Fibroblast of skin of scalp (primary cell): ENCODE data around the gene TCEAL5. TPM values are rescaled to one million over a fixed set of nuclear protein-coding genes. Genes with fewer than 3 reads are reported as not detected.
"Not testable (repeated sequence)": the region's sequence is repeated elsewhere in the genome, so short reads cannot be mapped to it uniquely, and the experiment has no call there.

ENCODE experiments used
- DNase-seq: peaks from one replicate; pipeline ENCODE4 v3.0.0-alpha.2; 2013
- polyA plus RNA-seq, 2 experiments: library from polyadenylated mRNA; unstranded; fragments of 120-200 nt; gene quantifications; one replicate each; pipeline ENCODE4 v1.2.1, GENCODE V29; 2013; ENCODE audit not compliant: insufficient read length in 2 of 2

TCEAL5 gene, protein sequence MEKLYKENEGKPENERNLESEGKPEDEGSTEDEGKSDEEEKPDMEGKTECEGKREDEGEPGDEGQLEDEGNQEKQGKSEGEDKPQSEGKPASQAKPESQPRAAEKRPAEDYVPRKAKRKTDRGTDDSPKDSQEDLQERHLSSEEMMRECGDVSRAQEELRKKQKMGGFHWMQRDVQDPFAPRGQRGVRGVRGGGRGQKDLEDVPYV
- not detected for polyA plus RNA-seq (2013, experiment 1 of 2; ENCODE audit: insufficient read length)
- polyA plus RNA-seq (2013, experiment 2 of 2; ENCODE audit: insufficient read length) = 0.25 TPM

DNA sequence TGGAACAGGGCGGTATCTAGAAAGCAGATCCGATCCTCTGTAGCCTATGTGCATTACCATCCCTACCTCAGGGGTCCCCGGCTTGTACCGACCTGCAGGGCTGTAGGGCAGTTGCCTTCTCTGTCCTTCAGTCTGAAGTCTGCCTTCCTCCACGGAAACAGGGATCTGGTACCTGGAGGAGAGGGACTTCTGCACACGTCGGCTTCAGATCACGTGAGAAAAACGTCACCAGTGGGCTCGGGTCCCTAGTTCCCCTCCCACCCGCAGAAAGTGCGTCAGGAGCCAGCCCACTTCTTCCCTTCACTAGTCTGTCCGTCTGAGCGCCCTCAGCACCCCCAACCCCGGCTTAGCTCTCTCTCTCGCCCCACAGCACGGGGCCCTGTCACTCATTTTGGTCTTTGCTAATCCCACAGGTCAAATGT, at the start of gene TCEAL5:
TSS of gene TCEAL5 (minus strand) at position 170 of the 422 bp plus-strand sequence. CDS start 2,187 bp downstream, outside the sequence.
- no peak for DNase-seq

DNA sequence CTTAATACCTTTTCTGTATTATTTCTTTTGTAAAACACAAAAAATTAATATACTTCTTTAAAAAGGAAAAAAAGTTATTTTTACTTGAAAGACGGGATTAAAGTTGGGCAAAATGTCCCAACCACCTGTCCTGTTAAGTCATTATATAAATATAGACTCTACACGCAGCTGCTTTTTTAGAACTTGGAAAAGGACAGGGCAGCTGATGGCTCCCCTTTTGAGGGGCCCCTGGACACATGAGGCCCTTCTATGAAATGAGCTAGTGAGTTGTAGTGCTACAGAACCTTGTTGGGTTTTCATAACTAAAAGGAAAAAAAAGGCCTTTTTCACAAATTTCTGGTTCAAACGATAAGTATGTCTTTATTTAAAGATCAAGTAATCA, 34.8 kb upstream of the TCEAL5 start:
- DNase-seq = no peak

DNA sequence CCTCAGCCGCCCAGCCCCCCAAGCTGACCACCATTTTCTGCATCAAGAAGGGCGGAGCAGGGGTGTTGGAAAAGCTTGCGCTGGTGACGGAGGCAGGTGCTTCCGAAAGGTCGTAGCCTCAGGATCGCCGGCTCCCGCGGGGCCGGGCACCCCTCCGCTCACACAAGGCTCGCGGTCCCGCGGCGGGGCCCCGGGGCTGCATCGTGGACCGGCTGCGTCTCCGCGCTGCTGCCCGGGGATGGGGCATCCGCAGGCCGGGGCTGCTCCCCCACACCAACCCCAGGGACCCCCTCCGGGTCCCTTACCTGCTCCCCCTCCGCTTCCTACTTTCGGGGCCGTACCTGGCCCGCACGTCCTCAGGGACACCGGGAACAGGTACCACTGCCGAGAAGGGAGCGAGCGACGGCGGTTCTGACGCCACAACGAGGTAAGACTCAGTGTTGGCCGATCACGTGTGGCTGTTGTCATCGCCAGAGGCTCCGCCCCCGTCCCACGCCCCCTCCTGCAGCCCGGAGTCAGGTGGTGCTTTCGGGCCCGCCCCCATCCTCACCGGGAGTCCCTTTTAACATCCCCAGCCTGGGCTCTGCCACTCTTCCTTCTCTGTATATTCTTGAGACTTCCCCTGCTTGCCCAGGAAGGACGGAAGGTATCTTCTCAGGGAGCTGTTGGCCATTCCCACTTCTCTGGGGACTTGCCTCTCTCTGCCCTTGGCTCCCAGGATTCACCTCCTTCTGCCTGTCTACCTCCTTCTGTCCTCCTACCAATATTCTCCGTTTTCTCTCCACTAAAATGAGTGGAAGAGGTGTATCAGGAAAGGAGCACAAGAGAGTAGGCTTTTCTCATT, 34.2 kb upstream of the TCEAL5 start, which contains the start of gene BEX2:
TSS of gene BEX2 (minus strand) at position 436 of the 844 bp plus-strand sequence. CDS start 1,014 bp downstream, outside the sequence.
- no peak for DNase-seq

DNA sequence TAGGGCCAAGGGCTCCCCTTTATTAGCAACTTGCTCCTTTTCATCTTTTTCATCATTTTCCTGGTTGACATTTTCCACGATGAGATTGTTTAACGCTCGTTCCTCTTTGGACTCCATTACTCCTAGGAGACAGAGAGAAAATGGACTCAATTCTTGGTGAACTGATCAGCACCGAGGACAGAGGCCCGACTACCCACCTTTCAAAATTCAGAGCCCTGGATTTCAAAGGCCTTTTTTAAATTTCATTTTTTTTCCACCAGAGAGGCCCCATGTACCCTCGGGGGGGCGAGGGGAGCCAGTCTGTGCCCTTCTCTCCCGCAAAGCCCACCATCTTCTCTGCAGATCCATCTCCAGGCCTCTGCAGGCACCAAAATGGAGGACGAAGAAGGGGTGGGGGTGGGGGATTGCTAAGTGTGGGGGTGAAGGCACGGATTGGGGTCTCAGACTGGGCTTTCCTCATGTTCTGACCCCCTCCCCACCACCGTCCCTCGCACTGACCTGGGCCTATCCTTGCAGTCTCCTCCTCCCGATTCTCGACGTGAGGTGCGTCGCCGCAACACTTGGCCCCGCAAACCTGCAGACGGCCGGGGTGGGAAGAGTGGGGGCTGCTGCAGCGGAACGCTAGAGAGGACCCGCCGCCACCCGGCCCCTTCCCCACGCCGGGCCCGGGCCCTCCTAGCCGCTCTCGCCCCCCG, 33.5 kb upstream of the TCEAL5 start:
- no peak for DNase-seq

DNA sequence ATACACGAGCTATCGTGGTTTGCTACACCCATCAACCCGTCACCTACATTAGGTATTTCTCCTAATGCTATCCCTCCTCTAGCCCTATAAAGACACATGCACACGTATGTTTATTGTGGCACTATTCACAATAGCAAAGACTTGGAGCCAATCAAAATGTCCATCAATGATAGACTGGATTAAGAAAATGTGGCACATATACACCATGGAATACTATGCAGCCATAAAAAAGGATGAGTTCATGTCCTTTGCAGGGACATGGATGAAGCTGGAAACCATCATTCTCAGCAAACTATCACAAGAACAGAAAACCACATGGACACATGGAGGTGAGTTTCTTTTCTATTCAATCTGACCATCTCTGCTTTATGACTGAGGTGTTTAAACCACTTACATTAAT, 29.1 kb upstream of the TCEAL5 start:
- DNase-seq = not testable (repeated sequence)

DNA sequence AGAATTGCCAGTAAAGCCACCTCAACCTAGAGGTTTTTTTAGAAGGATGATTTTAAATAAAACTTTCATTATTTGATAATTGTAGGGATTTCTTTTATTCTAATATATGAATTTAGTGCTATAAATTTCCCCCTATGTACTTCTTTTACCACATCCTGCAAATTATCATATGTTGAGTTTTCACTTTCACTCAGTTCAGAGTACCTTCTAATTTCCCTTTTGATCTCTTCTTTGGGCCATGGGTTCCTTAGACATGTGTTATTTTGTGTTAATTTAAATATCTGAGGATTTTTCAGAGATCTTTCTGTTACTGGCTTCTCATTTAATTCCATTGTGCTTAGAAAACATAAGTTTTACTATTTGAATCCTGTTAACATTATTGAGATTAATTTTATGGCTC, 28.2 kb upstream of the TCEAL5 start:
- no peak for DNase-seq

DNA sequence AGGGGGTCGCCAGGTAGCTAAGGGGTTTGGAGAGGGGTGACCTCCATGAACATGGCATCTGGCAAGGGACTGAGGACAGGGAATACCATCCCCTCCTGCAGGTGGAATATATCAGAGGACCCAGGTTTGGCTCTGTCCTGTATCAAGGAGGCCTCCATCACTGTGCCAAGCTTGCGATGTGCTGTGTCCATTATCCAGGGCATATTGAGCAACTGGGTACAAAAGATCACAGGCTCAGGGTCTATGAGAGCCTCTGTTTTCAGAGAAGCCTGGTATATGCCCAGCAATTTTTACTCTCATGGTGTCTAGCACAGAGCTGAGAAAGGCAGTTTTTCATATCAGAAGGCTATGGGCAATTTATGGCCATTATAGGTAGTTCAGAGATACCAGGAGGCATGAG, 16.6 kb upstream of the TCEAL5 start:
- DNase-seq = no peak

DNA sequence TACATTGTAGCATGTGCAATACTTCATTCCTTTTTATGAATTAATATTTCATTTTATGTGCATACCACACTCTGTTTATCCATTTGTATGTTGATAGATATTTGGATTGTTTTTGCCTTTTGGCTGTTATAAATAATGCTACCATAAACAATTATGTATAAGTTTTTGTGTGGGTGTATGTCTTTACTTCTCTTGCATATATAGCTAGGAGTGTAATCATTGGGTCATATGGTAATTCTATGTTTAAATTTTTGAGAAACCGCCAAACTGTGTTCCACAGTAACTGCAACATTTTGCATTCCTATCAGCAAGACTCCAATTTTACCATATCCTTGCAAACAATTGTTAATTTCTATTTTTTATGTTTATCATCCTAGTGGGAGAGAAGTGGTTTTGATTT, 3.1 kb upstream of the TCEAL5 start:
- DNase-seq = no peak

DNA sequence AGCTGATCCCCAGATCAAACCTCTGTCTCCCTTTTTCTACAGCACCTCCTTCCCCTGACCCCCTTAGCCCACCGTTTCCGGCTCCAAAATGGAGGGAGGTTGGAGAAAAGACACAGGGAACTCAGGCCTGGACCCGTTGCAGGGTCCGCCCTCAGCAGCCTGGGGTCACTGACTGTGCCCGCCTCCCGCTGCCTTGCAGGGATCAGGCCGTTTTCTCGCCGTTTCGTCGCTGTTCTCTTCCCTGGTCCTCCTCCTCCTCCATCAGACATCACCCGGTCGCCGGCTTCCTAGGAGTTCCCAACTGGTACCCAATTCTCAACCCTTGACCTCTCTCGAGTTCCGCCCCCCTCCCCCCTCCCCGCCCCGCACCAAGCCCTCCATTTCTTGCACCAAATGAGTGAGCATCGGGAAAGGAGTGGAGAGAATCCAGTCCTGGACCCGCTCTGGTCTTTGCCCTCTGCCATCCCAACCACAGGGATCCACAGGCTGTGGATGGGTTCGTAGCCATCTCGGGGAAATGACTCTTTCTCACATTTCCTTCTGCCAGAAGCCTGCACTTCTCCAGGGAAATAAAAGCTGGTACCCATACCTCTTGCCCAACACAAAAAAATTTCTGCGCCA, 493 bp downstream of the TCEAL5 start:
- no peak for DNase-seq

DNA sequence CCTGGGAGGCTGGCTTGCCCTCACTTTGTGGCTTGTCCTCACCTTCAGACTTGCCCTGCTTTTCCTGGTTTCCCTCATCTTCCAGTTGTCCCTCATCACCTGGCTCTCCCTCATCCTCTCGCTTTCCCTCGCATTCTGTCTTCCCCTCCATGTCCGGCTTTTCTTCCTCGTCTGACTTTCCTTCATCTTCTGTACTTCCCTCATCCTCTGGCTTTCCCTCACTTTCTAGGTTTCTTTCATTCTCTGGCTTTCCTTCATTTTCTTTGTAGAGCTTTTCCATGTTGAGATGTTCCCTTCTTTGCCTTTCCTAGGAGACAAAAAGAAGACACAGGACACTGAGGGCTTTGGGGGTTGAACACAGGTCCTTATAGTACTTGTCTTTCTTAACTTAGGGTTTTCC, 2.3 kb downstream of the TCEAL5 start:
- no peak for DNase-seq

DNA sequence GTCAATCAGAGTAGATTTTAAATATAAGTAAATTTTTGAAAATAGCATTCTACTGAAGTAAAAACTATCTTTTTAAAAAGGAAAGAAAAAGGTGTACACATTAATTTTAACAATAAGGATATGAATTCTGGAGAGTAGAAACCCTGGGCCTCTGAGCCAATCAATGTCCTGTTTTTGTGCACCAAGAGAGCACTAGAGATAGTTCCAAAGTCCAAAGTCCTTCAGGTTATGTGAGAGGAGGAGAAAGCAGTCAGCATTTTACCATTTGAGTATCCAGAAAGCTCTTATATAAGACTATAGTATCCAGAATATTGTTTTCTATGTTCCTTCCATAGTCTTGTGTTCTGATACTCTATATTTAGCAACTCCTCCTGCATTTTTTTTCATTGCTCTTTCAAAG, 18.3 kb downstream of the TCEAL5 start:
- no peak for DNase-seq

DNA sequence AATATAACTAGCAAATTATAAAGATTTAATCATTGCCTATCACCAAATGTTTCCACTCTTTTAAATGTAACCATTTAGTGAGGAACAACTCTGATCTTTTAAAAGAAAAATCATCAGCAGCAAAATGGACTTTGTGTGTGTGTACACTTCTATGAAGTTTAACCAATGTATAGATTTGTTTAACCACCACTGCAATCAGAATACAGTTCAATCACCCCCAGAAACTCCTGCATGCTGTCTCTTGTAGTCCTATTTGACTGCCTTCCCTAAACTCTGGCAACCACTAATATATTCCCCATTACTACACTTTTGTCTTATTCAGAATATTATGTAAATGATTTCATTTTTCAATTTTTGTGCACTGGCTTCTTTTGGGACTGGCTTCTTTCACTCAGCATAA, 19.9 kb downstream of the TCEAL5 start:
- DNase-seq = no peak

DNA sequence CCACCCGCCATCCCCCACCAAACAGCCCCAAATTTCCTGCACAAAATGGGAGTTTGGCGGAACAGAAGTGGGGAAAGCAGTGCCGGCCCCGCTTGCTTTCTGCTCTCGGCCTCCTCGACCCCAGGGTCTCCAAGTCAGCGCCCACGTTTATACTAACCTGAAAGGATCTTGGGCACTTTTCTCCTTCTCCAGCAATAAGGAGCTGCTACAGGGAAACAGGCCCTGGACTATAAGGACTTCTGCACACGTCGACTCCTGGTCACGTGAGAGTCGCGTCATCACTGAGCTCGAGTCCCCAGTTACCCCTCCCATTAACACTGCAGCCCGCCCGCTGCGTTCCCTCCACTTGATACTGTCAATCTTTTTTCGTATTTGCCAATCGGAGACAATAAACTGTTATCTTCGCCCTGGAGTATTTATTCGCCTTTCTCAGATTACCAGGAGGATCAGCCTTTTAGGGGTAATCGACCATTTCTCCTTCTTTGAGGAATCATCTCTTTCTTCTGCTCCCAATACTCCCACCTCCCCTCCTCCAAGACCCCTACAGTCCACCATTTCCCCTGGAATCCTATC, 21.5 kb downstream of the TCEAL5 start, which contains the start of gene TCEAL8:
TSS of gene TCEAL8 (minus strand) at position 235 of the 573 bp plus-strand sequence. CDS start 1,176 bp downstream, outside the sequence.
- DNase-seq = peak; percentile 77

DNA sequence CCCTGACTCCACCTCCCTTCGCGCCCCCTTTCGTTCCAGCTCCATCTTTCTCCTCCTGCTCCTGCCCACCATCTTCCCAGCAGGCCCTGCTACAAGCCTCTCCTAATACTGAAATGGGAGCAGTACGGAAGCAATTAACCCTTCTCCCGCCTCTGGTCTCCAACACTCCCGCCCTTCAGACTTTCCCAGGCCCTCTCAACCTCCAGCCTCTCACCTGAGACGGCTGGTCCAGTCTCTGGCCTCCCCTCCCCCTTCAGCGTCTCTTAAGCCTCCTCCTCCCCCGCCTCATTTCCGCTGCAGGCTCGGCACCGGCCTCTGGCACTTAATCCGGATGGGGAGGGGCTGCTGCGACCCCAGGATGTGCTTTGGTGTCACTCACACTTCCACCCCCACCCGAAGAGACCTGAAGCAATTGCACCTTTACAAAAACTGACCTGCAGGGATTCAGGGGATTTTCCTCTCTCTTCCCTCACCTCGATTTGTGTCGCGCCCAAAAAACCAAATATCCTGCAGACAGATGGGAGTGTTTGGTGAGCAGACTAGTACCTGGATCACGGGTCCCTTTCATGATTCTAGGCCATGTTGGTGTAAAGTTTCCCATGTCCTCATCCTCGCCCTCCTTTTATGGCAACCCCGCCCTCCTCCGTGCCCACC, 22.3 kb downstream of the TCEAL5 start:
- peak; percentile 28 for DNase-seq

DNA sequence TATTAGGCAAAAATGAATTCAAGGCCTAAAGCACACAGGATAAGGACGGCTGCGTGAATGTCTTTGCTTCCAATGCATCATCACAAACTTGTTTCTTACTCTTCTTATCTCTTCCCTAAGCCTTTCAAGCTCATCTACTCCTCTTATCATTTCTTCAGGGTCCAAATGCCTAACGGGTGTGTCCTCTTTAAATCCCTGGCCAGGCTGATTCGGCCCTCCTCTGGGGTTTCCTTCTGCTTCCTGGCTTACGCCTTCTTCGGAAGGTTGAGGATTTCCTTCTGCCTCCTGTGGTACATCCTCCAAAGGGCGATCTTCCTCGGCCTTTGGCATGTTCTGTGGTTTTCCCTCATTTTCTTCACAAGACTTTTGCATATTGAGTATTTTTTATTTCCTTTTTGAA, 22.9 kb downstream of the TCEAL5 start:
- peak; percentile 4 for DNase-seq

DNA sequence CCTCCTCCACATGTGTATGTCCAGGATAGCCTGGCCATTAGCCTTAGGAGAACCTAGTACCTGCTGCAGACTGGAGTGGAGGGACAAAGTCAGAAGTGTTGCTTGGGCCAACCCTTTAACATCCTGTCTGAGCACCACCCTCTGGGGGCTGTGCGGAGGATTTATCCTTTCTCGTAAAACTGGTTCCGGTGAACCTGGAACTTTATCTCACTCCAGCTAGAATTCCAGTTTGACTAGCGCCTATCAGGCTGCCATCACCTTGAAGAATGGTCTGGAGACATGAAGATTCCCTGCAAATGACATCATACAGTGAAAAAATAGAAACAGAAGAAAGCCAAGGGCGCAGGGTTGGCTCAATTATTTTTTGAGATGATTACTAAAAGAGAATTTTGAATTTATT, 25.6 kb downstream of the TCEAL5 start:
- DNase-seq = no peak

DNA sequence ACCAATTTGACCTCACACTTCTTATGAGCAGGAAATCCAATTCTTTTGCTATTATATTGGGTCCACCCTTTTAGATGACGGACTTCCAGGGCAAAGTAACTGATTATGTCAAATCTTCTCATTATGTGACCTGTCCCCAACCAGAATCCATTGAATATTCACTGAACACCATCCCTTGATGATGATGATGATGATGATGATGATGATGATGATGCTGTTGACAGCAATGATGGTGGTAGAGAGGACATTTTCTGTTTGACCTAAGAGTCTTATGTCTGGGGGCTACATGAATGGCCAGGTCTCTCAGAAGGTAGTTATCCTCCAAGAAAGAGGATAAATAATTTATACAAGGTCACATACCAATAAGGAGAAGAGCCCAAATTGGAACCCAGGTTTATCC, 26.7 kb downstream of the TCEAL5 start:
- DNase-seq = no peak

DNA sequence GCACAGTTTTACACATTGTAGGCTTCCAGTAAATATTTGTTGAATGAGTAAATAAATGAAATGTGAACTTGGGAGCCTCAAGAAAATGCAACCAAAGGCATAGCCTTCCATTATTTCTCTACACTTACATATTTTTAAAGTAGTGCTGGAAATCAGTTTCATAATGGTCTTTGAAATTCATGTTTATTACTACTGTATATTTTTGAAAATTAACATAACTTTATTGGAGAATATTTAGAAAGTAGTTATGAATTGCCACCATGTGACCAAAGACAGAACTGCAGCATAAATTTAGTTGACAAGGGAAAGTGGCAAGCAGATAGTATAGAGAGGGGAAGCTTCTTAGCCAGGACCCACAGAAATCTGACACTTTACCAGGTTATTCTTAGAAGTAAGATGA, 28.0 kb downstream of the TCEAL5 start:
- peak; percentile 17 for DNase-seq

DNA sequence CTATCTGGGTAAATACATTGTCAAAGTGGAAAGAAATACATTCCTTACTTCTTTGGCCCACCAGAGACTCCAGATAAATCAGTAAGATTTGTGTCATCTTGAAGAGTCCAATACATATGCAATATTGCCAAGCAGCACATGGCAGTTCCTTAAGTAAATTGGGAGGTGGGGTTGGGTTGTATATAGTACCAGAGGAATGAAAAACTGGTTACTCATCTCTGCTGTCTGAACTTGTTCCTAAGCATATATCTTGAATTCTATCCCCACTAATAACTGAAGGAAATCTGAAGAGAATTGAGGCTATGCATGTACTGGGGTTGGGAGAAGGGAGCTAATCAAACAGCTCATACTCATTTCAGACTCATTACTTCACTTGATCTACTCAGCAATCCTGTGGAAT, 36.4 kb downstream of the TCEAL5 start:
- DNase-seq = no peak

DNA sequence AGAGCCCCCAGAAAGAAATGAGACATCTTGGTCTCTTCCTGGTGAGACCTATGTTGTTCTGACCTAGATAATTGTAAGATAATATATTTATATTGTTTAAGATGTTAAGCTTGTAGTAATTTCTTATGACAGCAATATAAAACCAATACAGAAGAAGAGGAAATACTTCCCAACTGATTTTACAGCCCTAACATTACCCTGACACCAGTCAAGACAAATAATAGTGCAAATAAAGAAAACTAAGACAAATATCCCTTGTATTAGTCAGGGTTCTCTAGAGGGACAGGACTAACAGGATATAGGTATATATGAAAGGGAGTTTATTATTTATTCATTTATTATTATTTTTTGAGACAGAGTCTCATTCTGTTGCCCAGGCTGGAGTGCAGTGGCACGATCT, 40.3 kb downstream of the TCEAL5 start:
- no peak for DNase-seq

DNA sequence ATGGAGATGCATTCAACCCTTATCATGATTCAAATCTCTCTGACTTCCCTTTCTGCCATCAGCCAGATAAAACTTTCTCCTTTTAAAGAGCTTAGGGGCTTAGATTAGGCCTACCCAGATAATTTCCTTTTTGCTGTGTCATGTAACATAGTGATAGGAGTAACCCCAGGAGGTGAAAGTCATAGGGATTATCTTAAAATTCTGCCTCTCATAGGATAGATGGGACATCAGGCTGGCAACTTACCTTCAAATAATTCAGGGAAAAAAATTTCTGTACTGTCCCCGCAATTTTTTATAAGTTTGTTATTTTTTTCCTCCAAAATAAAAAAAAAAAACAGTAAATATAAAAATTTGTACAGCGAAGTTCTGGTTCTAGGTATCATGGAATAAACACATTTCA, 40.9 kb downstream of the TCEAL5 start:
- not testable (repeated sequence) for DNase-seq

DNA sequence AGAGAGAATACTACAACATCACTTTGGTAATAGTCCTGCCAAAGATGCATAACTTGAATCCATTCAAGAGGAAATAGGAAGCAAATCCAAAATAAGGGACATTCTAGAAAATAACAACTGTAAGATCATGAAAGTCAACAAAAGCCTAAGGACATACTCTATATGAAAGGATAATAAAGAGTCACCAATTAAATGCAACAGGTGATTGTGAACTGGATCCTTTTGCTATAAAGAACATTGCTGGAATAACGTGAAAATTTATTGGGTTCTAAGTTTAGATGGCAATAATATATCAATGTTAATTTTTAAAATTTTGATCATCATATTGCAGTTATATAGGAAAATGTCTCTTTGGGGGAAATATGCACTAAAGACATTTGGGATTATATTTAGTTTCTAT, 41.7 kb downstream of the TCEAL5 start:
- no peak for DNase-seq
